ENCODE results near the gene MAPK4.

Gene MAPK4

DNA sequence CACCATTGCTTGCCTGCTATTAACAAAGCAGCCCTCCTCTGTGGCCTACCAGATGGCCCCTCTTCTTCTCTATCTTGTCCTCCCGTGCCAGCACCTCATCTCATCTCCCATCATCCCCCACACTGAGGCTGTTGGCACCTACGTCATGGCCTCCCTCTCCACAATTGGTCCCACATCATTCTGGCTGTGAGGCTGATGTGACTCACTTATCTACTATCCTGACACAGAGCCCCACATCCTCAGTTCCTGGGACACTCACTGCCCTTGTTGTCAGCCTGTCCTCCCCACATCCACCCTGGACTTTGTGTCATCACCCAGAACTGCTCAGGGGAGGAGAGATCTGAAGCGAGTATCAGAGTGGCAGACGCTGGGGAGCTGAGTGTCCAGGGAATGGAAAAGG is 157.0 kb downstream of the MAPK4 start:
- Histone ChIP-seq H3K36me3 (ENCODE audit: control insufficient read depth, insufficient read depth, low read length) (no peaks in the 10 kb centered on the region), H3K4me1 (ENCODE audit: control insufficient read depth, insufficient read depth, low read length) (no peaks in the 10 kb centered on the region), H3K9me3 (ENCODE audit: control insufficient read depth, insufficient read depth, low read length) (no peaks in the 10 kb centered on the region), H3K27me3 (ENCODE audit: control insufficient read depth, insufficient read depth, low read length) (no peaks in the 10 kb centered on the region), H3K27ac (ENCODE audit: low read length) (no peak overlapping the region), H3K4me3 (ENCODE audit: low read length) (no peak overlapping the region)
- no CpG with 5 or more reads among the region's 4 CpGs for WGBS (ENCODE audit: insufficient coverage, insufficient read length)
- DNase-seq (ENCODE audit: low read depth, low spot score), result no peak

DNA sequence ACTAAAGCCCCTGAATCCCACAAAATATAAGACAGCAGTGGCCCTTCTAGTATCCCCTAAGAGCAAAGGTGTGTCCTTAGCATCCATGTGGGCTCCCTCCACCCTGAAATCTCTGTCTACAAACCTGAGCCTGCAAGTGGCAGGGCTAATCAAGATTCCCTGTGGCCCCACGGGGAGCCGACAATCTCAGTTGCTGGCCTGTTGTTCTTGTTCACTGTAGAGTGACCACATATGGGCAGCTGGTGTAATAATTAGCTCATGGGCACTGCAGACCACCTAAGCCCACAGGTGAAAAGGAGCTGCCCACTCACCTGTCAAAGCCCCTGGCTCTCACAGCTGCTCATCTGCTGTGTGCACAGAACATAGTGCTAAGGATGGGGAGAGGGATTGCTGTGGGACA is 157.7 kb downstream of the MAPK4 start:
- Histone ChIP-seq H3K4me3 (ENCODE audit: low read length) (no peak overlapping the region), H3K36me3 (ENCODE audit: control insufficient read depth, insufficient read depth, low read length) (no peaks in the 10 kb centered on the region), H3K27ac (ENCODE audit: low read length) (no peak overlapping the region), H3K4me1 (ENCODE audit: control insufficient read depth, insufficient read depth, low read length) (no peaks in the 10 kb centered on the region), H3K27me3 (ENCODE audit: control insufficient read depth, insufficient read depth, low read length) (no peaks in the 10 kb centered on the region), H3K9me3 (ENCODE audit: control insufficient read depth, insufficient read depth, low read length) (no peaks in the 10 kb centered on the region)
- no CpG with 5 or more reads among the region's 2 CpGs for WGBS (ENCODE audit: insufficient coverage, insufficient read length)
- DNase-seq (ENCODE audit: low read depth, low spot score), result no peak

DNA sequence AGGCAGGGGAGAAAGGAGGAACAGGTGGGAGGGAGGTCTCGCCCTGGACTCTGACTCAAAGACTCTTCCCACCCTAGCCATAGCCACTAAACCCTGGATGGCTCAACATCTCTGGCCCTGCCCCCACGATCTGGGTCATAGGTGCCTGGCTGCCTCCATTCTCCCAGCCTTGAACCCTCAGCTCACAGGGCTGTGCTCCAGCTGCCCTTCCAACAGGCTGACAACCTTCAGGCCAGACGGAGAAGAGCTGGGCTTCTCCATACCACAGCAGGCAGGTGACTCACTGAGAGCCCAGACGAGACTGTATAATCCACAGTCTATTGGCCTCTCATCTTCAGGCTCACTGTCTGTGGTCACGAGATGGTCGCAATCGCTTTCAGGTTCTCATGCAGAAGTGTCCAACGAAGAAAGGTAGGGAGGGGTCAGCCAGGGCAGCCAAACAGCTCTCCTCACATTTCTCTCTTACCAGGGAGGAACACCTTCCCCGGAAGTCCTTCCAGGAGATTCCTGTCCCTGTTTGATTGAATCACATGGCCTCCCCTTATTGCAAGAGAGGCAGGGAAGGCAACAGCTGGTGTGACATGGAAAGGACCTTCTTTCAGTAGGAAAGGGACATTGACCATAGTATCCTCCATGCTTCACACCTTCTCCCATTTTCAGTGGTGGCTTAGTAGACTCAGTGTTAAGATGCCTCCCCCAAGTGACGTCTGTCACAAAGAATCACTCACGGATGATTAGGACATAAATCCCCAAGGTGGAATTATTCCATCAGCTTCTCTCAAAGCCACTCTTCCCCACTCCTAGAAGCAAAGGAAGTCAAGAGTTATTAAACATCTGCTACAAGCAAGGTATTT is 159.8 kb downstream of the MAPK4 start:
- Histone ChIP-seq H3K9me3 (ENCODE audit: control insufficient read depth, insufficient read depth, low read length) (no peaks in the 10 kb centered on the region), H3K27me3 (ENCODE audit: control insufficient read depth, insufficient read depth, low read length) (no peaks in the 10 kb centered on the region), H3K27ac (ENCODE audit: low read length) (no peak overlapping the region), H3K4me1 (ENCODE audit: control insufficient read depth, insufficient read depth, low read length) (no peaks in the 10 kb centered on the region), H3K4me3 (ENCODE audit: low read length) (no peak overlapping the region), H3K36me3 (ENCODE audit: control insufficient read depth, insufficient read depth, low read length) (no peaks in the 10 kb centered on the region)
- no CpG with 5 or more reads among the region's 11 CpGs for WGBS (ENCODE audit: insufficient coverage, insufficient read length)
- DNase-seq (ENCODE audit: low read depth, low spot score), result no peak

DNA sequence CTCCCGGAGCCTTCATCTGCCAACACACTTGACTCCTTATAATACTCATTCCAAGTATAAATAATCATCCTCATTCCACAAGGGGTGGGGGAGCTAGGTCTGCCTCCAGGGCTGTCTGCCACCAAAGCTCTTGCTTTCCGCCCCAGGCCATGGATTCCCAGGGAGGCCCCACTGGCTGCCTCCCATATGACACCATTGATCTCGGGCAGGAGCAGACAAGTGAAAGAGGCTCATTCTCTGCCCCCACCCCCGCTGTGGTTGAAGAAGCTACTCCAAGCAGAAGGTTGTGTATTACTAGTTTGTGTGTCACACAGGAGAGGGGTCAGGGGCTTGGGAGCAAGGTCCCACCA is 160.4 kb downstream of the MAPK4 start:
- WGBS (ENCODE audit: insufficient coverage, insufficient read length), result no CpG with 5 or more reads among the region's 4 CpGs
- no peak overlapping the region for H3K4me3 ChIP-seq (ENCODE audit: low read length)
- H3K27ac ChIP-seq (ENCODE audit: low read length), result no peak overlapping the region
- H3K36me3 ChIP-seq (ENCODE audit: control insufficient read depth, insufficient read depth, low read length), result no peaks in the 10 kb centered on the region
- no peaks in the 10 kb centered on the region for H3K27me3 ChIP-seq (ENCODE audit: control insufficient read depth, insufficient read depth, low read length)
- no peak for DNase-seq (ENCODE audit: low read depth, low spot score)
- no peaks in the 10 kb centered on the region for H3K4me1 ChIP-seq (ENCODE audit: control insufficient read depth, insufficient read depth, low read length)
- no peaks in the 10 kb centered on the region for H3K9me3 ChIP-seq (ENCODE audit: control insufficient read depth, insufficient read depth, low read length)

DNA sequence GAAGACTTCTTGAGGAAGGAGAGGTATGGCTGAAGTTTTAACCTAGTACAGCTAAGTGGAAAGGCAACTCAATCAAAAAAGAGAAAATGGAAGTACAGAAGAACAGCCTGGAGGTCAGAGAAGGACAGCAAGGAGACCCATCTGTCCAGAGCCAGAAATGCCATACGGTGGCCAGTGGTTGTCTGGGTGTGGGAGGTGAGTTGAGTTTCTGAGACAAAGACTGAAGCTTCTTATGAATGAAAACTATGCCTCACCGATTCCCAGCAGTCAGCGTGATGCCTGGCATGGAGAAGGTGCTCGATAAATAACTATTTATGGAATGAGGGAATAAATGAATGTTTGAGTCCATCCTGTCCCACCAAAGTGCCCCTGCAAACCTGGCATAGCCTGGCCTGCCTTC is 161.1 kb downstream of the MAPK4 start:
- Histone ChIP-seq H3K9me3 (ENCODE audit: control insufficient read depth, insufficient read depth, low read length) (no peaks in the 10 kb centered on the region), H3K27ac (ENCODE audit: low read length) (no peak overlapping the region), H3K4me3 (ENCODE audit: low read length) (no peak overlapping the region), H3K4me1 (ENCODE audit: control insufficient read depth, insufficient read depth, low read length) (no peaks in the 10 kb centered on the region), H3K27me3 (ENCODE audit: control insufficient read depth, insufficient read depth, low read length) (no peaks in the 10 kb centered on the region), H3K36me3 (ENCODE audit: control insufficient read depth, insufficient read depth, low read length) (no peaks in the 10 kb centered on the region)
- no CpG with 5 or more reads among the region's 4 CpGs for WGBS (ENCODE audit: insufficient coverage, insufficient read length)
- no peak for DNase-seq (ENCODE audit: low read depth, low spot score)

DNA sequence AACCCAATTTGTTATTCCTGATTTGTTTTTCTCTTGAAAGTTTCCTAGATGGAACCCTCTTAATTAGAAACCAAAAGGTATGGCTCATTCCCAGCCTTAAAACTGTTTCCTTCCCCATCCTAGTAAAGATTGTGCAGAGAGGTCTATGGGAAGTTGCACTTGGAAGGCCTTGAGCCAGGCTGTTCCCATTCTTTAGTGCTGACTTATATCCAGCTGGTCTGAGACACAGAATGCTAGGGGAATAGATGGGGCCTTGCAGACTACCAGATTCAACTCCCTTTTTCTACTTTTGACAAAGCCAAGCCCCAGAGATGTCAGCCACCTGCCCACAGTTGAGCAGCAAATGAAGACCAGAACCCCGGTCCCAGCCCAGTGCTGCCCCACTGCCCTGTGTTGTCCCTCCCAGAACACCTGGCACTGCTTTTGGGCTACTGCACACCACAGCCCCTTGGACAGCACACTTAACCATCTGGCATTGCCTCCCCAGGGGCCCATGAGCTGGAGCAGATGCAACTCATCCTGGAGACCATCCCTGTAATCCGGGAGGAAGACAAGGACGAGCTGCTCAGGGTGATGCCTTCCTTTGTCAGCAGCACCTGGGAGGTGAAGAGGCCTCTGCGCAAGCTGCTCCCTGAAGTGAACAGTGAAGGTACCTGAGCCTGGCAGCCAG is 161.7 kb downstream of the MAPK4 start:
- DNase-seq (ENCODE audit: low read depth, low spot score), result no peak
- Histone ChIP-seq H3K27me3 (ENCODE audit: control insufficient read depth, insufficient read depth, low read length) (no peaks in the 10 kb centered on the region), H3K9me3 (ENCODE audit: control insufficient read depth, insufficient read depth, low read length) (no peaks in the 10 kb centered on the region), H3K36me3 (ENCODE audit: control insufficient read depth, insufficient read depth, low read length) (no peaks in the 10 kb centered on the region), H3K4me1 (ENCODE audit: control insufficient read depth, insufficient read depth, low read length) (peaks cover 2% of the 10 kb centered on the region; the same call in 1 of the 2 replicates), H3K4me3 (ENCODE audit: low read length) (no peak overlapping the region), H3K27ac (ENCODE audit: low read length) (no peak overlapping the region)
- WGBS (ENCODE audit: insufficient coverage, insufficient read length), result no CpG with 5 or more reads among the region's 4 CpGs

DNA sequence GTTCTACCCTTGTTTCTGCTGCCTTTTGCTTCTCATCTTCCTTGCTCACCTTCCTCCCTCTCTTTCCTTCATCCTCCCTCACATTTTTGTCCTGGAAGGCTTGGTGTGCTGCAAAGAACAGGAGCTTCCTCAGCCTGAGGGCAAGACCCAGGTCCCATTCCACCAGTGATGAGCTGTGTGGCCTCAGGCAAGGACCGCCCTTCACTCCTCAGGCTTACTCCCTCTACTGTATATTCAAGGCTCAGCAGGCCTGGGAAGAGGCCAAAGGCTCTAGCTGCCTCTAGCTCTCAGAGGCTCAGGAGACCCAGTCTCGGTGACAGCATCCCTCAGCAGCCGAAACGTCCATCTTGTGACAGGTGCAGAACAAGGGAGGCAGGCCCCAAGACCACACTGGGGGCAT is 162.4 kb downstream of the MAPK4 start:
- Histone ChIP-seq H3K4me1 (ENCODE audit: control insufficient read depth, insufficient read depth, low read length) (peaks cover 2% of the 10 kb centered on the region; the same call in 1 of the 2 replicates), H3K27me3 (ENCODE audit: control insufficient read depth, insufficient read depth, low read length) (no peaks in the 10 kb centered on the region), H3K36me3 (ENCODE audit: control insufficient read depth, insufficient read depth, low read length) (no peaks in the 10 kb centered on the region), H3K27ac (ENCODE audit: low read length) (no peak overlapping the region), H3K9me3 (ENCODE audit: control insufficient read depth, insufficient read depth, low read length) (no peaks in the 10 kb centered on the region), H3K4me3 (ENCODE audit: low read length) (no peak overlapping the region)
- no peak for DNase-seq (ENCODE audit: low read depth, low spot score)
- WGBS (ENCODE audit: insufficient coverage, insufficient read length), result no CpG with 5 or more reads among the region's 4 CpGs

DNA sequence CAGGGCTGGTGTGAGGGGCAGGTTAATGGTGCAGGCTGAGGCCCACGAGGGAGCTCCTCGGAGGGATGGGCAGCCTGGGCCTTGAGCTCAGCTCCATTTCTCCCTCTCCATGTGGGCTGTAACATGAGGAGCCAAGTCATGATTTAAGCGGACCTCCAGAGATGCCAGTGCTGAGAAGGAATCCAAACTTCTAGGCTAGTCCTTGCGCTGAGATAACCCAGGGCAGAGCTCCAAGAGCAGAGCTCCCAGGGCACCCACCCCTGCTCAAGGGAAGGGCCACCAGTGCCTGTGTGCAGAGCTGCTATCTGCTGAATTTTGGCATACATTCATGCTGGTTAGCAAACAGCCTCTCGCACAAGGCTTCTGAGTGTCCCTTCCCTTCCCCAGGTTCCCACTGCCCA is 164.9 kb downstream of the MAPK4 start:
- H3K4me1 ChIP-seq (ENCODE audit: control insufficient read depth, insufficient read depth, low read length), result peaks cover 2% of the 10 kb centered on the region; the same call in 1 of the 2 replicates
- H3K36me3 ChIP-seq (ENCODE audit: control insufficient read depth, insufficient read depth, low read length), result no peaks in the 10 kb centered on the region
- H3K27ac ChIP-seq (ENCODE audit: low read length), result no peak overlapping the region
- no peaks in the 10 kb centered on the region for H3K27me3 ChIP-seq (ENCODE audit: control insufficient read depth, insufficient read depth, low read length)
- no peak overlapping the region for H3K4me3 ChIP-seq (ENCODE audit: low read length)
- DNase-seq (ENCODE audit: low read depth, low spot score), result no peak
- WGBS (ENCODE audit: insufficient coverage, insufficient read length), result no CpG with 5 or more reads among the region's 5 CpGs
- no peaks in the 10 kb centered on the region for H3K9me3 ChIP-seq (ENCODE audit: control insufficient read depth, insufficient read depth, low read length)

DNA sequence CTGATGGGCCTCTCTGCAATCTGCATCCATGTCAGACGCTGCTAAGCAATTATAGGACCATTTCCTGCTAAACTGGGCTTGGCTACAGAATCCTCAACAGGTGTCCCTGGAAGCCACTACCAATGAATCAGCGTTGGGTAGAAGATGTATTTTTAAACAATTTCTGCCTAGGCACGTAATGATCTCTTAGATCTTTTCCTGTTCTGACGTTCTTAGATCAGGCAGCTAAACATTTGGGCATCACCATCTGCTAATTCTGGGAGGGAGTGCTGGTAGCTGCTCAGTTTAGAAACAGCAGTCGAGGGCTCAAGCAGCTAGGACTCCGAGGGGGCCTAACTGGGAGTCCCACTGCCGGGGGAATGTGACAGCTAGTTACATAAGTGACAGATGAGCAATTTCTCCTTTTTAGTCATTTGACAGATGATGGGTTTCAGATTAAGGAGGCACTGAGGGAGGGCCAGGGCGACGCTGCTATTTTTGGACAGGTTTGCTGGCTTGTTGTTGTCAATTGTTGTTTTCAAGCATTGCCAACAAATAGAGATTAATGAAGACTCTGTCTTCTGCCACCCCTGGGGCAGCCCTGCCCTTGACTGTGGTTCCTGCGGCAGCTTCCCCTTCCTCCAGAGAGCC is 167.2 kb downstream of the MAPK4 start:
- WGBS (ENCODE audit: insufficient coverage, insufficient read length), result no CpG with 5 or more reads among the region's 10 CpGs
- no peak for DNase-seq (ENCODE audit: low read depth, low spot score)

DNA sequence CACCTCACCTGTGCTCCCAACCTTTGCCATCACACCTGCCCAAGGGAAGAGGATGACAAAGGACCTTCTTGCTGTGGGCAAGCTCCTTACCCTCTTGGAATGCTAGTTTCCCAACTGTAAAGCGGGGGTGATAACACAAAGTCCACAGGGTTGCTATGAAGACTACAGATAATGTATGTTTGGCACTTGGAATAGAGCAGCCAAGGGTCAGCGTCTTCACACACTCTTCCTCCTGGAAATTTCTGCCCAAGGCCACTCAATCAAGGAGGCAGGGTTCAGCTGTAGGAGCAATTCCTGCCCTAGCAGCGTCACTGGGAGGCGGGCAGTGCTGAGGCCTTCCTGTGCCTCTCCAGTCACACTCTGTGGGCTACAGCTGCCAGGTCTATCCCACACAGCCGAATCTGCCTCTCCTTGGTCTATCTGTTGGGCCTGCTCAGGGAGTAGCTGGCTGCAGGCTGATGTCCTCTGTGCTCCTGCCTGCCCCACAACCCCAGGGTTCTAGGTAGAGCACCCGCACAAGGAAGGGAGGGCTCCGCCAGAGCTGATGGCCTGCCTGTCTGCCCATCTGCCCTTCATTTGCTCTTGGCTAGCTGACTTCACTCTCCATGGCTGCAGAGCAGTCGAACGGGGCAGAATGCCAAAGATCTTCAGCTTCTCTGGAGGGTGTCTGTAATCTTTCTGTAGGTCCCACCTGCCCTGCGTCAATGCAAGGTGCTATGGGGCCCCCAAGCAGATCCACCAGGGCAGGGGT is 168.0 kb downstream of the MAPK4 start:
- DNase-seq (ENCODE audit: low read depth, low spot score), result no peak
- WGBS (ENCODE audit: insufficient coverage, insufficient read length), result no CpG with 5 or more reads among the region's 10 CpGs
- Histone ChIP-seq H3K4me1 (ENCODE audit: control insufficient read depth, insufficient read depth, low read length) (peaks cover 2% of the 10 kb centered on the region; the same call in 1 of the 2 replicates), H3K36me3 (ENCODE audit: control insufficient read depth, insufficient read depth, low read length) (no peaks in the 10 kb centered on the region), H3K27ac (ENCODE audit: low read length) (no peak overlapping the region), H3K27me3 (ENCODE audit: control insufficient read depth, insufficient read depth, low read length) (no peaks in the 10 kb centered on the region), H3K4me3 (ENCODE audit: low read length) (no peak overlapping the region), H3K9me3 (ENCODE audit: control insufficient read depth, insufficient read depth, low read length) (no peaks in the 10 kb centered on the region)

More for the DNA sequence above, 167.2 kb downstream of the MAPK4 start:
- peaks cover 2% of the 10 kb centered on the region; the same call in 1 of the 2 replicates for H3K4me1 ChIP-seq (ENCODE audit: control insufficient read depth, insufficient read depth, low read length)
- H3K27ac ChIP-seq (ENCODE audit: low read length), result no peak overlapping the region
- no peaks in the 10 kb centered on the region for H3K36me3 ChIP-seq (ENCODE audit: control insufficient read depth, insufficient read depth, low read length)
- H3K9me3 ChIP-seq (ENCODE audit: control insufficient read depth, insufficient read depth, low read length), result no peaks in the 10 kb centered on the region
- H3K27me3 ChIP-seq (ENCODE audit: control insufficient read depth, insufficient read depth, low read length), result no peaks in the 10 kb centered on the region
- H3K4me3 ChIP-seq (ENCODE audit: low read length), result no peak overlapping the region

Measured in iPS DF 6.9 (cell line).